Keratinocyte (primary cell): ENCODE results near the gene HNRNPU. TPM values are rescaled to one million over a fixed set of nuclear protein-coding genes. Genes with fewer than 3 reads are reported as not detected.

Experiments
- DNase-seq: peaks from one replicate; pipeline ENCODE4 v3.0.0-alpha.2; 2011; ENCODE audit warnings: low read depth, missing footprints, low spot score
- FAIRE-seq: peaks from 2 replicates; lab custom pipeline; 2011; peaks lifted over from hg19 to GRCh38; lab: Jason Lieb, UNC
- H2AFZ ChIP-seq: 2 replicates; pipeline ENCODE4 v1.6.0; 2012; ENCODE audit warnings: low read length, control low read depth, inconsistent platforms; ENCODE audit not compliant: control insufficient read depth
- H3K27ac ChIP-seq: 2 replicates; pipeline ENCODE4 v1.5.1; 2011; ENCODE audit warnings: low read length; ENCODE audit not compliant: control insufficient read depth, insufficient read depth
- H3K27me3 ChIP-seq: 3 replicates; pipeline ENCODE4 v1.6.0; 2011; ENCODE audit warnings: low read length; ENCODE audit not compliant: control insufficient read depth, insufficient read depth; ENCODE audit errors: extremely low read depth
- H3K36me3 ChIP-seq, 2 experiments: 2 replicates in 1 of 2; 3 replicates in 1 of 2; pipeline ENCODE4 v1.5.1; 2011; ENCODE audit warnings: low read length in 2 of 2, mild to moderate bottlenecking in 1 of 2; ENCODE audit not compliant: control insufficient read depth in 2 of 2, insufficient read depth in 2 of 2; ENCODE audit errors: extremely low read depth in 1 of 2
- H3K4me1 ChIP-seq: 3 replicates; pipeline ENCODE4 v1.5.1; 2011; ENCODE audit warnings: low read length; ENCODE audit not compliant: control insufficient read depth, insufficient read depth; ENCODE audit errors: extremely low read depth
- H3K4me2 ChIP-seq: 3 replicates; pipeline ENCODE4 v1.6.0; 2011; ENCODE audit warnings: low read depth, low read length; ENCODE audit not compliant: control insufficient read depth, insufficient read depth; ENCODE audit errors: extremely low read depth
- H3K4me3 ChIP-seq, 3 experiments: fragments of 200-600 bp in 1 of 3; sonication (generic) in 1 of 3; 2 replicates in 2 of 3; 3 replicates in 1 of 3; pipeline ENCODE4 v1.5.1; 2011 to 2016; ENCODE audit warnings: low read length in 3 of 3, mild to moderate bottlenecking in 3 of 3, control low read depth in 2 of 3, inconsistent platforms in 1 of 3, low read depth in 1 of 3, mixed read lengths in 1 of 3, mixed run types in 1 of 3, moderate library complexity in 1 of 3; ENCODE audit not compliant: control insufficient read depth in 2 of 3, insufficient read depth in 2 of 3; ENCODE audit errors: extremely low read depth in 1 of 3
- H3K79me2 ChIP-seq: 2 replicates; pipeline ENCODE4 v1.6.0; 2012; ENCODE audit warnings: low read length; ENCODE audit not compliant: control insufficient read depth, insufficient read depth
- H3K9ac ChIP-seq: 3 replicates; pipeline ENCODE4 v1.6.0; 2011; ENCODE audit warnings: low read length; ENCODE audit not compliant: control insufficient read depth, insufficient read depth; ENCODE audit errors: extremely low read depth
- H3K9me1 ChIP-seq: 3 replicates; pipeline ENCODE4 v1.6.0; 2011; ENCODE audit warnings: low read length; ENCODE audit not compliant: control insufficient read depth, insufficient read depth; ENCODE audit errors: extremely low read depth
- H3K9me3 ChIP-seq: 2 replicates; pipeline ENCODE4 v1.5.1; 2012; ENCODE audit warnings: low read depth, low read length; ENCODE audit not compliant: control insufficient read depth
- H4K20me1 ChIP-seq: 3 replicates; pipeline ENCODE4 v1.6.0; 2011; ENCODE audit warnings: low read length; ENCODE audit not compliant: control insufficient read depth, insufficient read depth; ENCODE audit errors: extremely low read depth
- CTCF ChIP-seq, 3 experiments: IDR thresholded peaks in 1 of 3; conservative IDR thresholded peaks in 1 of 3; optimal IDR thresholded peaks in 1 of 3; 2 replicates in 2 of 3; 3 replicates in 1 of 3; pipeline versions ENCODE3 to v1.5.1; 2011; ENCODE audit warnings: low read length in 3 of 3, mild to moderate bottlenecking in 3 of 3, moderate library complexity in 2 of 3, control low read depth in 1 of 3, inconsistent platforms in 1 of 3; ENCODE audit not compliant: insufficient read depth in 2 of 3; ENCODE audit errors: extremely low read depth in 1 of 3
- EZH2 ChIP-seq: IDR thresholded peaks from one replicate; pipeline ENCODE4 v1.6.1; 2012; ENCODE audit warnings: inconsistent platforms, mild to moderate bottlenecking, low read length, moderate library complexity
- dilution Hi-C: fragments of 300-500 bp; cut with MboI; formaldehyde crosslinking; loops from one replicate; pipeline ENCODE4 v1.7.0; 2020; ENCODE audit warnings: low sequenced_read_pairs; ENCODE audit not compliant: extremely low pct_ligation_motif_present
- polyA plus RNA-seq, 5 experiments: library from polyadenylated mRNA; depleted of rRNA in 3 of 5; stranded (reverse) in 3 of 5; stranded (forward) in 1 of 5; unstranded in 1 of 5; fragments of >200 nt; gene quantifications; 1 replicate in 1 of 5; 2 replicates in 3 of 5; 3 replicates in 1 of 5; pipeline versions ENCODE4 v1.2.1 to v1.2.3, GENCODE V29; 2011 to 2012; ENCODE audit warnings: missing spikeins in 2 of 5, low read depth in 1 of 5, low replicate concordance in 1 of 5

Gene HNRNPU
- polyA plus RNA-seq, 1 donor (not counting 4 experiments of a cell fraction or from before 2014, with no cell fraction given), result 220 TPM

- Histone ChIP-seq H3K9me3 (no peaks in the 10 kb centered on the region), H3K27ac (no peak overlapping the region), H3K36me3 (no peaks in the 10 kb centered on the region), H3K9ac (no peak overlapping the region), H4K20me1 (no peaks in the 10 kb centered on the region), H3K4me3 (no peak overlapping the region), H3K79me2 (no peaks in the 10 kb centered on the region), H3K4me1 (no peaks in the 10 kb centered on the region), H2AFZ (no peak overlapping the region), H3K9me1 (no peaks in the 10 kb centered on the region), H3K27me3 (no peaks in the 10 kb centered on the region), H3K4me2 (no peak overlapping the region)
- dilution Hi-C loops, result no loop called here
- TF ChIP-seq CTCF (optimal IDR thresholded peaks at IDR 0.05 in 1 of 3, IDR thresholded peaks at IDR 0.05 in 1 of 3, conservative IDR thresholded peaks at IDR 0.05 in 1 of 3; ENCODE audit: extremely low read depth in 1 of 3, insufficient read depth in 2 of 3, low read length in 3 of 3) (no peak), EZH2 (no peak)
- DNase-seq, result no peak
- no peak for FAIRE-seq
These were observed 12.0 kb upstream of the HNRNPU start for GRCh38 chr1:244876228-244876910.

GRCh38 chr1:244874974-244875579 lies 10.7 kb upstream of the HNRNPU start:
- Histone ChIP-seq H3K9ac (no peak overlapping the region), H3K9me3 (no peaks in the 10 kb centered on the region), H3K36me3 (no peaks in the 10 kb centered on the region), H3K79me2 (no peaks in the 10 kb centered on the region), H3K27me3 (no peaks in the 10 kb centered on the region), H3K27ac (no peak overlapping the region), H3K4me3 (no peak overlapping the region), H3K9me1 (no peaks in the 10 kb centered on the region), H3K4me1 (no peaks in the 10 kb centered on the region), H2AFZ (no peak overlapping the region), H3K4me2 (no peak overlapping the region), H4K20me1 (no peaks in the 10 kb centered on the region)
- DNase-seq, result no peak
- FAIRE-seq, result no peak
- dilution Hi-C loops, result no loop called here
- TF ChIP-seq EZH2 (no peak), CTCF (optimal IDR thresholded peaks at IDR 0.05 in 1 of 3, IDR thresholded peaks at IDR 0.05 in 1 of 3, conservative IDR thresholded peaks at IDR 0.05 in 1 of 3; ENCODE audit: extremely low read depth in 1 of 3, insufficient read depth in 2 of 3, low read length in 3 of 3) (no peak)
